Astrocyte of the spinal cord (primary cell): ENCODE results near the gene TSPAN15.
A peak's percentile ranks its signal among the peaks of the same experiment; 100 is the strongest.

Experiments
- DNase-seq: peaks from one replicate; pipeline ENCODE4 v3.0.0; 2011; ENCODE audit warnings: low read depth, low spot score
- H3K4me3 ChIP-seq: 2 replicates; pipeline ENCODE4 v1.5.1; 2011; ENCODE audit warnings: low read depth, mild to moderate bottlenecking, low read length, moderate library complexity
- CTCF ChIP-seq: IDR thresholded peaks from 2 replicates; pipeline ENCODE4 v1.5.1; 2012; ENCODE audit warnings: low read depth, mild to moderate bottlenecking, low read length, inconsistent platforms
- in situ Hi-C: cut with HindIII; loops from 2 replicates; pipeline ENCODE4 v1.10.0; 2017; ENCODE audit warnings: low sequenced_read_pairs

The TSPAN15 gene

GRCh38 chr10:69410487-69410886 is 40.8 kb upstream of the TSPAN15 start:
- in situ Hi-C loops, result no loop called here
- H3K4me3 ChIP-seq, result no peak overlapping the region
- DNase-seq, result no peak
- no peak for TF ChIP-seq CTCF

- in situ Hi-C loops, result no loop called here
- H3K4me3 ChIP-seq, result no peak overlapping the region
- DNase-seq, result no peak
- no peak for TF ChIP-seq CTCF
Measured at GRCh38 chr10:69411476-69411875, 39.8 kb upstream of the TSPAN15 start.

GRCh38 chr10:69412232-69412790 is 39.0 kb upstream of the TSPAN15 start:
- DNase-seq, result no peak
- in situ Hi-C loops, result no loop called here
- no peak overlapping the region for H3K4me3 ChIP-seq
- no peak for TF ChIP-seq CTCF

- peak; percentile 75 for TF ChIP-seq CTCF
- no peak overlapping the region for H3K4me3 ChIP-seq
- in situ Hi-C loops, result no loop called here
- peak; percentile 60 for DNase-seq
Measured at GRCh38 chr10:69413221-69413865, 37.9 kb upstream of the TSPAN15 start.

GRCh38 chr10:69414036-69415018 is 36.9 kb upstream of the TSPAN15 start:
- no peak overlapping the region for H3K4me3 ChIP-seq
- in situ Hi-C loops, result no loop called here
- DNase-seq, result no peak
- no peak for TF ChIP-seq CTCF

GRCh38 chr10:69415049-69415448 is 36.2 kb upstream of the TSPAN15 start:
- no peak for TF ChIP-seq CTCF
- in situ Hi-C loops, result no loop called here
- DNase-seq, result no peak
- H3K4me3 ChIP-seq, result no peak overlapping the region
